HG03439 (cell line): Measurements from ENCODE around the gene SERPINA10.

Experiments used
- ATAC-seq: cut with Tn5 transposase; IDR thresholded peaks from one replicate; pipeline ENCODE4 v1.9.1; 2021; ENCODE audit warnings: mild to moderate bottlenecking, moderate library complexity; ENCODE audit not compliant: unreplicated experiment

Gene SERPINA10

GRCh38 chr14:94292872-94293577, at the start of gene SERPINA10:
SERPINA10 (minus strand) TSS chr14:94293268; CDS start chr14:94290593, 2,675 bp downstream.
- no peak for ATAC-seq

- ATAC-seq = no peak
Measured at GRCh38 chr14:94342334-94342934, 49.4 kb upstream of the SERPINA10 start.

GRCh38 chr14:94341656-94342333, 48.7 kb upstream of the SERPINA10 start:
- no peak for ATAC-seq

GRCh38 chr14:94340533-94340932, 47.5 kb upstream of the SERPINA10 start:
- ATAC-seq = no peak

GRCh38 chr14:94338023-94338422, 45.0 kb upstream of the SERPINA10 start:
- no peak for ATAC-seq

- ATAC-seq = no peak
Measured at GRCh38 chr14:94337274-94337673, 44.2 kb upstream of the SERPINA10 start.

- ATAC-seq = no peak
Measured at GRCh38 chr14:94334872-94335271, 41.8 kb upstream of the SERPINA10 start.

GRCh38 chr14:94332587-94332986, 39.5 kb upstream of the SERPINA10 start:
- ATAC-seq = no peak

GRCh38 chr14:94332063-94332583, 39.1 kb upstream of the SERPINA10 start:
- ATAC-seq = no peak

GRCh38 chr14:94331462-94331861, 38.4 kb upstream of the SERPINA10 start:
- ATAC-seq = no peak

- no peak for ATAC-seq
Measured at GRCh38 chr14:94330857-94331256, 37.8 kb upstream of the SERPINA10 start.

- no peak for ATAC-seq
Measured at GRCh38 chr14:94330432-94330831, 37.4 kb upstream of the SERPINA10 start.

GRCh38 chr14:94329857-94330256, 36.8 kb upstream of the SERPINA10 start:
- ATAC-seq = no peak

- ATAC-seq = no peak
Measured at GRCh38 chr14:94328196-94328595, 35.1 kb upstream of the SERPINA10 start.

GRCh38 chr14:94322648-94323570, 29.8 kb upstream of the SERPINA10 start, which contains the start of gene SERPINA6:
SERPINA6 (minus strand) TSS chr14:94323336; CDS start chr14:94314648, 8,688 bp downstream.
- ATAC-seq = no peak

GRCh38 chr14:94321421-94322271, 28.6 kb upstream of the SERPINA10 start:
- no peak for ATAC-seq

- no peak for ATAC-seq
Measured at GRCh38 chr14:94320243-94320642, 27.2 kb upstream of the SERPINA10 start.

GRCh38 chr14:94317259-94317658, 24.2 kb upstream of the SERPINA10 start:
- ATAC-seq = no peak

GRCh38 chr14:94316692-94317091, 23.6 kb upstream of the SERPINA10 start:
- no peak for ATAC-seq

- ATAC-seq = no peak
Measured at GRCh38 chr14:94314890-94315289, 21.8 kb upstream of the SERPINA10 start.
